Sigmoid colon (tissue), 4 donors: ENCODE data around the gene IL23A.

Source experiments
- POLR2A ChIP-seq, 2 donors: fragments of 450-650 bp; IDR thresholded peaks; one replicate each; pipeline ENCODE4 v1.6.1; 2016; ENCODE audit warnings: antibody characterized with exemption in 2 of 2, mild to moderate bottlenecking in 2 of 2, moderate library complexity in 2 of 2
- POLR2AphosphoS5 ChIP-seq, 4 donors: sonication (generic); formaldehyde crosslinking; IDR thresholded peaks; one replicate each; pipeline ENCODE4 v1.6.1; 2017; ENCODE audit warnings: antibody characterized with exemption in 4 of 4
- TF ChIP-seq, protein P1 (sequence below), 4 experiments: fragments of 450-650 bp in 3 of 4; fragments of 200-600 bp in 1 of 4; IDR thresholded peaks; one replicate each; pipeline ENCODE4 v1.5.1; 2016 to 2019; ENCODE audit warnings: antibody characterized with exemption in 4 of 4, mild to moderate bottlenecking in 3 of 4, moderate library complexity in 2 of 4

DNA sequence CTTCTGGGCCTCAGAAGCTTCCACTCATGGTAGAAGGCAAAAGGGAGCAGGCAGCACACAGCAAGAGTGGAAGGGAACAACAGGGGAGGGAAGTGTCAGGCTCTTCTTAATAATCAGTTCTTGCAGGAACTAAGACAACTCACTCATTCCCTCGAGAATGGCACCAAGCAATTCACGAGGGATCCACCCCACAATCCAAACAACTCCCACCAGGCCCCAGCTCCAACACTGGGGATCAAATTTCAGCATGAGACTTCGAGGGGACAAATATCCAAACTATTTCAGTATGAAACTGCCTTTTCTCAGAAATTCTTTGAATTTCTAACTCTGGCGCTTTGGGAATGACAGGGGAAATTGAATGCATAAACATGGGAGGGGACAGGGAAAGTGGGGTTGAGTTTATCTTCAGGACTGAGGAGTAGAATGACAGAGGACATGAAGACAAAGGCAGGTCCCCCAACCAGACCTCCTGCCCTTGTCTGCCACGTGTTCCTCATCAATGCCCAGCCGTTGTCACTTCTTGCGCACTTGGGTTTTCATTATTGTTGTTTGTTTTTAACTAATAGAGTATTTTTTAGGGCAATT lies 48.6 kb downstream of the IL23A start:
- TF ChIP-seq, protein P1, sequence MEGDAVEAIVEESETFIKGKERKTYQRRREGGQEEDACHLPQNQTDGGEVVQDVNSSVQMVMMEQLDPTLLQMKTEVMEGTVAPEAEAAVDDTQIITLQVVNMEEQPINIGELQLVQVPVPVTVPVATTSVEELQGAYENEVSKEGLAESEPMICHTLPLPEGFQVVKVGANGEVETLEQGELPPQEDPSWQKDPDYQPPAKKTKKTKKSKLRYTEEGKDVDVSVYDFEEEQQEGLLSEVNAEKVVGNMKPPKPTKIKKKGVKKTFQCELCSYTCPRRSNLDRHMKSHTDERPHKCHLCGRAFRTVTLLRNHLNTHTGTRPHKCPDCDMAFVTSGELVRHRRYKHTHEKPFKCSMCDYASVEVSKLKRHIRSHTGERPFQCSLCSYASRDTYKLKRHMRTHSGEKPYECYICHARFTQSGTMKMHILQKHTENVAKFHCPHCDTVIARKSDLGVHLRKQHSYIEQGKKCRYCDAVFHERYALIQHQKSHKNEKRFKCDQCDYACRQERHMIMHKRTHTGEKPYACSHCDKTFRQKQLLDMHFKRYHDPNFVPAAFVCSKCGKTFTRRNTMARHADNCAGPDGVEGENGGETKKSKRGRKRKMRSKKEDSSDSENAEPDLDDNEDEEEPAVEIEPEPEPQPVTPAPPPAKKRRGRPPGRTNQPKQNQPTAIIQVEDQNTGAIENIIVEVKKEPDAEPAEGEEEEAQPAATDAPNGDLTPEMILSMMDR (IDR thresholded peaks at IDR 0.05) = no peak
- no peak for TF ChIP-seq POLR2A (IDR thresholded peaks at IDR 0.05)
- TF ChIP-seq POLR2AphosphoS5 (IDR thresholded peaks at IDR 0.05) = no peak
